HEK293 (cell line): ENCODE data around the gene HEBP2.

Source experiments
- GLIS2 ChIP-seq: fragments of 450-650 bp; formaldehyde crosslinking; IDR thresholded peaks from 2 replicates; pipeline ENCODE4 v1.5.1; 2016; ENCODE audit warnings: missing biosample characterization, missing genetic modification characterization
- ZNF350 ChIP-seq: fragments of 450-650 bp; formaldehyde crosslinking; IDR thresholded peaks from 2 replicates; pipeline ENCODE4 v1.5.0; 2017; ENCODE audit warnings: missing biosample characterization, mild to moderate bottlenecking, missing genetic modification characterization
- ZNF561 ChIP-seq: fragments of 450-650 bp; IDR thresholded peaks from 2 replicates; pipeline ENCODE4 v1.5.1; 2018; ENCODE audit warnings: missing biosample characterization, missing genetic modification characterization, borderline replicate concordance

DNA sequence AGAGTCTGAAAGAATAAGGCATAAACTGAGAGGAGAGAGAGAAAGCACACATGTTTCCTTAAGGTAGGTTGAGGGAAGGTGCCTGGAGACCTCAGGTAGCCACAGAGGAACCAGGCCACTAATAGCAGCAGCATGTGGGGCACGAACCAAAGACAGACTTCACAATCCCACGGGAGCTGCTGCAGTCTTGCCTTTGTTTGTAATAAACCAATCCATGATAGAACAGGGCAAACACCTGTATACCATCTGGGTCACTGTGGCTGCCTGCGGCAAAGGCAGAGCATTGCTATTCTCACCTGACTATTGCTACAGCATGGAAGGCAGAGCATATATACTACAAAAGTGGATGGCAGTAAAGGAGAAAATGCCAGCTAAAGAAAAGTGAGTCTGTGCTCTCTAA, 36.3 kb downstream of the HEBP2 start:
- TF ChIP-seq ZNF350 (tag by site-specific recombination) = no peak
- TF ChIP-seq ZNF561 (tag by site-specific recombination) = no peak
- TF ChIP-seq GLIS2 (tag by site-specific recombination) = no peak
